Keratinocyte (primary cell): ENCODE measurements around the gene TSKU. TPM values are rescaled to one million over a fixed set of nuclear protein-coding genes. Genes with fewer than 3 reads are reported as not detected.
A peak's percentile ranks its signal among the peaks of the same experiment; 100 is the strongest.

Source experiments
- DNase-seq: peaks from one replicate; pipeline ENCODE4 v3.0.0-alpha.2; 2011; ENCODE audit warnings: low read depth, missing footprints, low spot score
- FAIRE-seq: peaks from 2 replicates; lab custom pipeline; 2011; peaks lifted over from hg19 to GRCh38; lab: Jason Lieb, UNC
- H2AFZ ChIP-seq: 2 replicates; pipeline ENCODE4 v1.6.0; 2012; ENCODE audit warnings: low read length, control low read depth, inconsistent platforms; ENCODE audit not compliant: control insufficient read depth
- H3K27ac ChIP-seq: 2 replicates; pipeline ENCODE4 v1.5.1; 2011; ENCODE audit warnings: low read length; ENCODE audit not compliant: control insufficient read depth, insufficient read depth
- H3K27me3 ChIP-seq: 3 replicates; pipeline ENCODE4 v1.6.0; 2011; ENCODE audit warnings: low read length; ENCODE audit not compliant: control insufficient read depth, insufficient read depth; ENCODE audit errors: extremely low read depth
- H3K36me3 ChIP-seq, 2 experiments: 2 replicates in 1 of 2; 3 replicates in 1 of 2; pipeline ENCODE4 v1.5.1; 2011; ENCODE audit warnings: low read length in 2 of 2, mild to moderate bottlenecking in 1 of 2; ENCODE audit not compliant: control insufficient read depth in 2 of 2, insufficient read depth in 2 of 2; ENCODE audit errors: extremely low read depth in 1 of 2
- H3K4me1 ChIP-seq: 3 replicates; pipeline ENCODE4 v1.5.1; 2011; ENCODE audit warnings: low read length; ENCODE audit not compliant: control insufficient read depth, insufficient read depth; ENCODE audit errors: extremely low read depth
- H3K4me2 ChIP-seq: 3 replicates; pipeline ENCODE4 v1.6.0; 2011; ENCODE audit warnings: low read depth, low read length; ENCODE audit not compliant: control insufficient read depth, insufficient read depth; ENCODE audit errors: extremely low read depth
- H3K4me3 ChIP-seq, 3 experiments: fragments of 200-600 bp in 1 of 3; sonication (generic) in 1 of 3; 2 replicates in 2 of 3; 3 replicates in 1 of 3; pipeline ENCODE4 v1.5.1; 2011 to 2016; ENCODE audit warnings: low read length in 3 of 3, mild to moderate bottlenecking in 3 of 3, control low read depth in 2 of 3, inconsistent platforms in 1 of 3, low read depth in 1 of 3, mixed read lengths in 1 of 3, mixed run types in 1 of 3, moderate library complexity in 1 of 3; ENCODE audit not compliant: control insufficient read depth in 2 of 3, insufficient read depth in 2 of 3; ENCODE audit errors: extremely low read depth in 1 of 3
- H3K79me2 ChIP-seq: 2 replicates; pipeline ENCODE4 v1.6.0; 2012; ENCODE audit warnings: low read length; ENCODE audit not compliant: control insufficient read depth, insufficient read depth
- H3K9ac ChIP-seq: 3 replicates; pipeline ENCODE4 v1.6.0; 2011; ENCODE audit warnings: low read length; ENCODE audit not compliant: control insufficient read depth, insufficient read depth; ENCODE audit errors: extremely low read depth
- H3K9me1 ChIP-seq: 3 replicates; pipeline ENCODE4 v1.6.0; 2011; ENCODE audit warnings: low read length; ENCODE audit not compliant: control insufficient read depth, insufficient read depth; ENCODE audit errors: extremely low read depth
- H3K9me3 ChIP-seq: 2 replicates; pipeline ENCODE4 v1.5.1; 2012; ENCODE audit warnings: low read depth, low read length; ENCODE audit not compliant: control insufficient read depth
- H4K20me1 ChIP-seq: 3 replicates; pipeline ENCODE4 v1.6.0; 2011; ENCODE audit warnings: low read length; ENCODE audit not compliant: control insufficient read depth, insufficient read depth; ENCODE audit errors: extremely low read depth
- EZH2 ChIP-seq: IDR thresholded peaks from one replicate; pipeline ENCODE4 v1.6.1; 2012; ENCODE audit warnings: inconsistent platforms, mild to moderate bottlenecking, low read length, moderate library complexity
- dilution Hi-C: fragments of 300-500 bp; cut with MboI; formaldehyde crosslinking; loops from one replicate; pipeline ENCODE4 v1.7.0; 2020; ENCODE audit warnings: low sequenced_read_pairs; ENCODE audit not compliant: extremely low pct_ligation_motif_present
- polyA plus RNA-seq, 5 experiments: library from polyadenylated mRNA; depleted of rRNA in 3 of 5; stranded (reverse) in 3 of 5; stranded (forward) in 1 of 5; unstranded in 1 of 5; fragments of >200 nt; gene quantifications; 1 replicate in 1 of 5; 2 replicates in 3 of 5; 3 replicates in 1 of 5; pipeline versions ENCODE4 v1.2.1 to v1.2.3, GENCODE V29; 2011 to 2012; ENCODE audit warnings: missing spikeins in 2 of 5, low read depth in 1 of 5, low replicate concordance in 1 of 5
- TF ChIP-seq, protein P1 (sequence below), 3 experiments: IDR thresholded peaks in 1 of 3; conservative IDR thresholded peaks in 1 of 3; optimal IDR thresholded peaks in 1 of 3; 2 replicates in 2 of 3; 3 replicates in 1 of 3; pipeline versions ENCODE3 to v1.5.1; 2011; ENCODE audit warnings: low read length in 3 of 3, mild to moderate bottlenecking in 3 of 3, moderate library complexity in 2 of 3, control low read depth in 1 of 3, inconsistent platforms in 1 of 3; ENCODE audit not compliant: insufficient read depth in 2 of 3; ENCODE audit errors: extremely low read depth in 1 of 3

The TSKU gene
- polyA plus RNA-seq, 1 donor (not counting 4 experiments of a cell fraction or from before 2014, with no cell fraction given): 22.8 TPM

DNA sequence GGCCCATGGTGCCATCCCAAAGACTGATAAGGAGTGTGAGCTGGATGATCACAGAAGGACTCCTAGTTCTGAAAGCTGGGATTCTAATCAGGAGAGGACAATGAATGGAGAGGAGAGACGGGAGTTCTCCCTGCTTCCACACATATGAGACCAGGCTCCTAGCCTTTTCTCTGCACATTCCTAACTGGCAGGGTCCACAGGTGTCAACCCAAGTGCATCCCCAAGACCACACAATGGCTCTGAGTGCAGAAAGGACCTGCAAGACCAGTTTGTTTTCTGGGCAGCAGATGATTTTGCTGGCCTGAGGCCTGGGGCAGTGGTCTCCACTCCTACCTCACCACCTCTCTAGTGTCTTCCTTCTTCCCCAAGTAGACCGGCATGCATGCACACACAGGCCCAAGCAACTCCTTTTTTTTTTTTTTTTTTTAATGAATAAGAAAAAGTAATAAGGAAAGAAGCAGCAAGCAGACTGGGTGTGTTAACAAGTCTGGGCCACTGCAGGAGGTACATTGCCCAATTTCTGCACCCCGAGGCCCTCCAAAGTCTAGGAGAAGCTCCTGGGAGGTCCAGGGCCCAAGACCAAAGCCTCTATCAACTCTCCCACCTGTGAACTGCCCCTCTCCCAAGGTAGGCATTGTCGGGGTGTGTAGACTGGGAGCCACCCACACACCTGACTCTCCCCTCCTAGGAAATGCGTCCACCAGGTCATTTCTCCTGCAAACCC, 1.2 kb upstream of the TSKU start:
- Histone ChIP-seq H3K27me3 (no peaks in the 10 kb centered on the region), H3K27ac (peak overlapping the region; percentile 94), H4K20me1 (peaks cover 11% of the 10 kb centered on the region), H3K9ac (peak overlapping the region; percentile 95), H3K79me2 (peaks cover 33% of the 10 kb centered on the region), H3K36me3 (peaks cover 0 to 10% of the 10 kb centered on the region in 2 experiments), H3K4me2 (peak overlapping the region; percentile 89), H3K4me1 (peaks cover 35% of the 10 kb centered on the region), H3K9me1 (peaks cover 6% of the 10 kb centered on the region), H3K9me3 (no peaks in the 10 kb centered on the region), H3K4me3 (peak overlapping the region; percentile 79 to 90 (median 81)), H2AFZ (no peak overlapping the region)
- dilution Hi-C loops: no loop called here
- no peak for DNase-seq
- no peak for FAIRE-seq
- no peak for TF ChIP-seq EZH2
- TF ChIP-seq, protein P1, sequence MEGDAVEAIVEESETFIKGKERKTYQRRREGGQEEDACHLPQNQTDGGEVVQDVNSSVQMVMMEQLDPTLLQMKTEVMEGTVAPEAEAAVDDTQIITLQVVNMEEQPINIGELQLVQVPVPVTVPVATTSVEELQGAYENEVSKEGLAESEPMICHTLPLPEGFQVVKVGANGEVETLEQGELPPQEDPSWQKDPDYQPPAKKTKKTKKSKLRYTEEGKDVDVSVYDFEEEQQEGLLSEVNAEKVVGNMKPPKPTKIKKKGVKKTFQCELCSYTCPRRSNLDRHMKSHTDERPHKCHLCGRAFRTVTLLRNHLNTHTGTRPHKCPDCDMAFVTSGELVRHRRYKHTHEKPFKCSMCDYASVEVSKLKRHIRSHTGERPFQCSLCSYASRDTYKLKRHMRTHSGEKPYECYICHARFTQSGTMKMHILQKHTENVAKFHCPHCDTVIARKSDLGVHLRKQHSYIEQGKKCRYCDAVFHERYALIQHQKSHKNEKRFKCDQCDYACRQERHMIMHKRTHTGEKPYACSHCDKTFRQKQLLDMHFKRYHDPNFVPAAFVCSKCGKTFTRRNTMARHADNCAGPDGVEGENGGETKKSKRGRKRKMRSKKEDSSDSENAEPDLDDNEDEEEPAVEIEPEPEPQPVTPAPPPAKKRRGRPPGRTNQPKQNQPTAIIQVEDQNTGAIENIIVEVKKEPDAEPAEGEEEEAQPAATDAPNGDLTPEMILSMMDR (optimal IDR thresholded peaks at IDR 0.05 in 1 of 3, IDR thresholded peaks at IDR 0.05 in 1 of 3, conservative IDR thresholded peaks at IDR 0.05 in 1 of 3; ENCODE audit: extremely low read depth in 1 of 3, insufficient read depth in 2 of 3, low read length in 3 of 3): no peak

DNA sequence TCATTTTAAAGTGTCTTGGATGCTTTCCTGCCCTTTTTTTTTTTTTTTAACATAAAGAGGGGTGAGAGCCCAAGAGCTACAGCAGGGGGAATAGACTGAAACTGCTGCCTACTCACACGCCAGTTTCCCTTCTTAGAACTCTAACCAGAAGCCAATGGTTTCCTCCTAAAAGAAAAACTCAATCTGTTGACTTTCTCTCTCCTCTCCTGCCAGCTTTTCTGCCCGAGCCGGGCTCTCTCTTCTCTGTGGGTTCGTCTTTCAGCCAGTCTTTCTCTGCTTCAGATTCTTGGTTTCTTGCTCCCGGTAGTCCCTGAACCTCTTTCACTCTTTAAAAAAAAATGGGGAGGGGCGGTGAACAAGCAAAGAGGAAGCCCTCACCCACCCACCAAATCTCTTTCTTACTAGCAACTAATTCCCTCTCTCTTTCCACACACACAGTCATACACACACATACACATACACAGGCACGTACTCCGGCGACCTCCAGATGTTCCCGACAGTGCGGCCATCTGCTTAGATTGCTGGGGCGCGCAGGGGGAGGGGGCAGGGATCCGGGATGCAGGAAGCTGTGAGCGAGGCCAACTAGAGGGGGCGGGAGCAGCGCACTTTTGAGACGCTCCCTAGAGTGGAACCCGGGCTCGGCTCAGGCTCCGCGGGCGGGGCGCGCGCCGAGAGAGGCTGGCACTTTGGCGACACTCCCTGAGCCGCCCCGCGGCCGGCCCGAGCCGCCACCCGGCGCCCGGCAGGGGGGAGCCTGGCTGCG, 444 bp upstream of the TSKU start:
- no peaks in the 10 kb centered on the region for H3K9me3 ChIP-seq
- DNase-seq (no peak), FAIRE-seq (no peak)
- H3K9me1 ChIP-seq: peaks cover 6% of the 10 kb centered on the region
- peak overlapping the region; percentile 94 for H3K27ac ChIP-seq
- H3K27me3 ChIP-seq: no peaks in the 10 kb centered on the region
- peak overlapping the region; percentile 20 for H2AFZ ChIP-seq
- H3K4me3 ChIP-seq: peak overlapping the region; percentile 79 to 90 (median 87)
- peaks cover 43% of the 10 kb centered on the region for H3K4me1 ChIP-seq
- peak overlapping the region; percentile 89 for H3K4me2 ChIP-seq
- peak overlapping the region; percentile 95 for H3K9ac ChIP-seq
- H4K20me1 ChIP-seq: peaks cover 14% of the 10 kb centered on the region
- peaks cover 0 to 15% of the 10 kb centered on the region in 2 experiments for H3K36me3 ChIP-seq
- peaks cover 40% of the 10 kb centered on the region for H3K79me2 ChIP-seq
- dilution Hi-C loops: no loop called here
- no peak for TF ChIP-seq EZH2
- TF ChIP-seq, protein P1 (optimal IDR thresholded peaks at IDR 0.05 in 1 of 3, IDR thresholded peaks at IDR 0.05 in 1 of 3, conservative IDR thresholded peaks at IDR 0.05 in 1 of 3; ENCODE audit: extremely low read depth in 1 of 3, insufficient read depth in 2 of 3, low read length in 3 of 3): no peak
